Sigmoid colon (tissue), 4 donors: Measurements from ENCODE around the gene ADARB2.

Experiments used
- EP300 ChIP-seq, 4 donors: sonication (generic); formaldehyde crosslinking; IDR thresholded peaks; one replicate each; pipeline ENCODE4 v1.6.1; 2017; ENCODE audit warnings: antibody characterized with exemption in 4 of 4
- TF ChIP-seq, protein P1 (sequence below), 4 experiments: fragments of 450-650 bp in 3 of 4; fragments of 200-600 bp in 1 of 4; IDR thresholded peaks; one replicate each; pipeline ENCODE4 v1.5.1; 2016 to 2019; ENCODE audit warnings: antibody characterized with exemption in 4 of 4, mild to moderate bottlenecking in 3 of 4, moderate library complexity in 2 of 4

DNA sequence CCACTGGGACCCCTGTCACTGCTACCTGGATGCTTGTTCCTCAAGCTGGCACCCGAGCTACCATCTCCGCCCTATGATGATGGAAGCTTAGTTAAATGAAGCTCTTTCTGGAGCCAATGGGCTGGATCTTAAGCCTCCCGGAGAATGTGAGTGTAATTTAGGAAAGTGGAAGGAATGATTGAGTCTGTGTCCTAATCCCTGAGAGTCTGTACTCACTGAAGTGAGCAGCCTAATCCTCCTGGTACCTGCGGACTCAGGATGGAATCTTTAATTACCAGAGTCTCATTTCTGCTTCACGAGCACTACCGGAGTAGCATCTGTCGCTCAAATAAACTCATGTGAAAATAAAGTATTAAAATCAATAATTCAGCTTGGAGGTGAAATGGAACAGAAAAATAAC, 425.6 kb downstream of the ADARB2 start:
- TF ChIP-seq, protein P1, sequence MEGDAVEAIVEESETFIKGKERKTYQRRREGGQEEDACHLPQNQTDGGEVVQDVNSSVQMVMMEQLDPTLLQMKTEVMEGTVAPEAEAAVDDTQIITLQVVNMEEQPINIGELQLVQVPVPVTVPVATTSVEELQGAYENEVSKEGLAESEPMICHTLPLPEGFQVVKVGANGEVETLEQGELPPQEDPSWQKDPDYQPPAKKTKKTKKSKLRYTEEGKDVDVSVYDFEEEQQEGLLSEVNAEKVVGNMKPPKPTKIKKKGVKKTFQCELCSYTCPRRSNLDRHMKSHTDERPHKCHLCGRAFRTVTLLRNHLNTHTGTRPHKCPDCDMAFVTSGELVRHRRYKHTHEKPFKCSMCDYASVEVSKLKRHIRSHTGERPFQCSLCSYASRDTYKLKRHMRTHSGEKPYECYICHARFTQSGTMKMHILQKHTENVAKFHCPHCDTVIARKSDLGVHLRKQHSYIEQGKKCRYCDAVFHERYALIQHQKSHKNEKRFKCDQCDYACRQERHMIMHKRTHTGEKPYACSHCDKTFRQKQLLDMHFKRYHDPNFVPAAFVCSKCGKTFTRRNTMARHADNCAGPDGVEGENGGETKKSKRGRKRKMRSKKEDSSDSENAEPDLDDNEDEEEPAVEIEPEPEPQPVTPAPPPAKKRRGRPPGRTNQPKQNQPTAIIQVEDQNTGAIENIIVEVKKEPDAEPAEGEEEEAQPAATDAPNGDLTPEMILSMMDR (IDR thresholded peaks at IDR 0.05), result no peak
- no peak for TF ChIP-seq EP300 (IDR thresholded peaks at IDR 0.05)
